Mesothelial cell of epicardium (in vitro differentiated cells): ENCODE results near the gene MAP3K5. TPM values are rescaled to one million over a fixed set of nuclear protein-coding genes. Genes with fewer than 3 reads are reported as not detected.

Experiments
- DNase-seq, 2 experiments: peaks; one replicate each; pipeline ENCODE4 v3.0.0; 2021; ENCODE audit warnings: low spot score in 2 of 2; ENCODE audit not compliant: unreplicated experiment in 2 of 2
- H3K27ac Mint-ChIP-seq: 2 replicates; pipeline ENCODE4 v1.8.0; 2021; ENCODE audit warnings: mixed read lengths
- H3K27me3 Mint-ChIP-seq: 2 replicates; pipeline ENCODE4 v1.8.0; 2021; ENCODE audit warnings: low read depth, mixed read lengths
- H3K36me3 Mint-ChIP-seq: 2 replicates; pipeline ENCODE4 v1.8.0; 2021; ENCODE audit warnings: mixed read lengths
- H3K4me1 Mint-ChIP-seq: 2 replicates; pipeline ENCODE4 v1.8.0; 2021; ENCODE audit warnings: mixed read lengths
- H3K4me3 Mint-ChIP-seq: 2 replicates; pipeline ENCODE4 v1.8.0; 2021; ENCODE audit warnings: mild to moderate bottlenecking, moderate library complexity, mixed read lengths
- H3K9me3 Mint-ChIP-seq: 2 replicates; pipeline ENCODE4 v1.8.0; 2021; ENCODE audit warnings: mixed read lengths
- CTCF ChIP-seq: fragments of 200-600 bp; sonication (generic); IDR thresholded peaks from one replicate; pipeline ENCODE4 v1.5.0; 2021; ENCODE audit warnings: antibody characterized with exemption; ENCODE audit not compliant: unreplicated experiment
- total RNA-seq: library from RNA; stranded (reverse); gene quantifications from 3 replicates; pipeline ENCODE4 v1.2.1, GENCODE V29; 2021

The MAP3K5 gene
- total RNA-seq, 1 donor from 2014 or later = 8.9 TPM

- H3K4me3 Mint-ChIP-seq = no peak overlapping the region
- H3K9me3 Mint-ChIP-seq = peaks cover 3% of the 10 kb centered on the region
- peaks cover 24% of the 10 kb centered on the region for H3K4me1 Mint-ChIP-seq
- no peaks in the 10 kb centered on the region for H3K27me3 Mint-ChIP-seq
- H3K36me3 Mint-ChIP-seq = peaks cover 2% of the 10 kb centered on the region
- DNase-seq = no peak
- TF ChIP-seq CTCF = no peak
- peak overlapping the region; percentile 25 for H3K27ac Mint-ChIP-seq
Measured at GRCh38 chr6:136774228-136775041, 17.8 kb downstream of the MAP3K5 start.

- H3K4me3 Mint-ChIP-seq = no peak overlapping the region
- H3K4me1 Mint-ChIP-seq = peaks cover 24% of the 10 kb centered on the region
- TF ChIP-seq CTCF = no peak
- DNase-seq = no peak
- H3K36me3 Mint-ChIP-seq = peaks cover 2% of the 10 kb centered on the region
- no peaks in the 10 kb centered on the region for H3K27me3 Mint-ChIP-seq
- peaks cover 3% of the 10 kb centered on the region for H3K9me3 Mint-ChIP-seq
- peak overlapping the region; percentile 71 for H3K27ac Mint-ChIP-seq
Measured at GRCh38 chr6:136773473-136773796, 18.8 kb downstream of the MAP3K5 start.

GRCh38 chr6:136772685-136773472, 19.4 kb downstream of the MAP3K5 start:
- Mint-ChIP-seq H3K4me3 (no peak overlapping the region), H3K27ac (peak overlapping the region; percentile 71)

GRCh38 chr6:136771306-136771705, 21.0 kb downstream of the MAP3K5 start:
- H3K4me3 Mint-ChIP-seq = no peak overlapping the region
- H3K4me1 Mint-ChIP-seq = peaks cover 24% of the 10 kb centered on the region
- TF ChIP-seq CTCF = no peak
- no peaks in the 10 kb centered on the region for H3K9me3 Mint-ChIP-seq
- no peaks in the 10 kb centered on the region for H3K27me3 Mint-ChIP-seq
- H3K36me3 Mint-ChIP-seq = peaks cover 2% of the 10 kb centered on the region
- DNase-seq = no peak
- no peak overlapping the region for H3K27ac Mint-ChIP-seq

More at GRCh38 chr6:136772685-136773472, 19.4 kb downstream of the MAP3K5 start:
- no peak for TF ChIP-seq CTCF
- H3K27me3 Mint-ChIP-seq = no peaks in the 10 kb centered on the region
- H3K4me1 Mint-ChIP-seq = peaks cover 24% of the 10 kb centered on the region
- H3K36me3 Mint-ChIP-seq = peaks cover 2% of the 10 kb centered on the region
- peaks cover 3% of the 10 kb centered on the region for H3K9me3 Mint-ChIP-seq
- DNase-seq = no peak

- TF ChIP-seq CTCF = no peak
Measured at GRCh38 chr6:136769759-136770158, 22.5 kb downstream of the MAP3K5 start.

More at GRCh38 chr6:136769759-136770158, 22.5 kb downstream of the MAP3K5 start:
- Mint-ChIP-seq H3K27ac (no peak overlapping the region), H3K27me3 (no peaks in the 10 kb centered on the region), H3K36me3 (peaks cover 2% of the 10 kb centered on the region), H3K9me3 (no peaks in the 10 kb centered on the region), H3K4me3 (no peak overlapping the region), H3K4me1 (peaks cover 23% of the 10 kb centered on the region)
- no peak for DNase-seq
